HEK293 (cell line): ENCODE data around the gene PLSCR5.

Experiments used
- CTCF ChIP-seq: fragments of 450-650 bp; formaldehyde crosslinking; IDR thresholded peaks from 2 replicates; pipeline ENCODE4 v1.5.1; 2016; ENCODE audit warnings: missing biosample characterization, missing genetic modification characterization
- GFI1B ChIP-seq: fragments of 450-650 bp; formaldehyde crosslinking; IDR thresholded peaks from 2 replicates; pipeline ENCODE4 v1.5.1; 2016; ENCODE audit warnings: missing biosample characterization, missing genetic modification characterization
- GLIS2 ChIP-seq: fragments of 450-650 bp; formaldehyde crosslinking; IDR thresholded peaks from 2 replicates; pipeline ENCODE4 v1.5.1; 2016; ENCODE audit warnings: missing biosample characterization, missing genetic modification characterization
- REST ChIP-seq: fragments of 450-650 bp; formaldehyde crosslinking; IDR thresholded peaks from 2 replicates; pipeline ENCODE4 v1.5.1; 2016; ENCODE audit warnings: missing biosample characterization, missing genetic modification characterization
- ZBTB21 ChIP-seq: fragments of 450-650 bp; formaldehyde crosslinking; IDR thresholded peaks from 2 replicates; pipeline ENCODE4 v1.5.1; 2017; ENCODE audit warnings: missing biosample characterization, missing genetic modification characterization
- ZBTB49 ChIP-seq: fragments of 450-650 bp; formaldehyde crosslinking; IDR thresholded peaks from 2 replicates; pipeline ENCODE4 v1.5.1; 2016; ENCODE audit warnings: missing biosample characterization, missing genetic modification characterization, low read depth
- ZBTB8A ChIP-seq: fragments of 450-650 bp; formaldehyde crosslinking; IDR thresholded peaks from 2 replicates; pipeline ENCODE4 v1.5.1; 2016; ENCODE audit warnings: missing biosample characterization, missing genetic modification characterization
- ZNF274 ChIP-seq, 2 experiments: fragments of 200-500 bp in 1 of 2; fragments of 450-650 bp in 1 of 2; sonication (Bioruptor generic) in 1 of 2; formaldehyde crosslinking in 1 of 2; IDR thresholded peaks; 2 replicates each; pipeline versions ENCODE4 v1.5.1 to v1.6.1; 2014 to 2016; ENCODE audit warnings: borderline replicate concordance in 1 of 2, inconsistent platforms in 1 of 2, low read length in 1 of 2, missing biosample characterization in 1 of 2, missing genetic modification characterization in 1 of 2
- ZNF660 ChIP-seq: fragments of 450-650 bp; IDR thresholded peaks from 2 replicates; pipeline ENCODE4 v1.5.1; 2018; ENCODE audit warnings: missing biosample characterization, mild to moderate bottlenecking, missing genetic modification characterization
- ZNF704 ChIP-seq: fragments of 450-650 bp; formaldehyde crosslinking; IDR thresholded peaks from 2 replicates; pipeline ENCODE4 v1.5.1; 2016; ENCODE audit warnings: missing biosample characterization, missing genetic modification characterization
- ZNF707 ChIP-seq: fragments of 450-650 bp; formaldehyde crosslinking; IDR thresholded peaks from 2 replicates; pipeline ENCODE4 v1.5.1; 2016; ENCODE audit warnings: missing biosample characterization, missing genetic modification characterization
- ZSCAN16 ChIP-seq: fragments of 450-650 bp; formaldehyde crosslinking; IDR thresholded peaks from 2 replicates; pipeline ENCODE4 v1.5.1; 2016; ENCODE audit warnings: missing biosample characterization, missing genetic modification characterization
- ZSCAN18 ChIP-seq: fragments of 450-650 bp; formaldehyde crosslinking; IDR thresholded peaks from 2 replicates; pipeline ENCODE4 v1.5.1; 2016; ENCODE audit warnings: missing biosample characterization, missing genetic modification characterization

- no peak for TF ChIP-seq CTCF
- TF ChIP-seq REST (tag by site-specific recombination), result no peak
- no peak for TF ChIP-seq ZSCAN18
- TF ChIP-seq ZSCAN16 (tag by site-specific recombination), result no peak
- no peak for TF ChIP-seq ZNF274 (IDR thresholded peaks at IDR 0.05; ENCODE audit: low read length)
- no peak for TF ChIP-seq ZNF274 (tag by site-specific recombination; IDR thresholded peaks at IDR 0.05; ENCODE audit: borderline replicate concordance)
- TF ChIP-seq ZNF707 (tag by site-specific recombination), result no peak
- no peak for TF ChIP-seq ZBTB49 (tag by site-specific recombination)
- no peak for TF ChIP-seq GLIS2 (tag by site-specific recombination)
- no peak for TF ChIP-seq ZBTB8A (tag by site-specific recombination)
- no peak for TF ChIP-seq ZBTB21
- TF ChIP-seq ZNF704 (tag by site-specific recombination), result no peak
- TF ChIP-seq ZNF660 (tag by site-specific recombination), result no peak
- TF ChIP-seq GFI1B (tag by site-specific recombination), result no peak
Measured at GRCh38 chr3:146605106-146605505, at the start of gene PLSCR5.
